ENCODE data around the gene MRPL9.

Gene MRPL9

GRCh38 chr1:151762941-151763921 lies at the start of gene MRPL9:
Gene MRPL9, minus strand, starts transcription at chr1:151763496. Its CDS starts 17 bp downstream, at chr1:151763479.
- Mint-ChIP-seq H3K27ac (peak within 1 kb of the TSS; percentile 91), H3K4me3 (peak within 1 kb of the TSS; percentile 94), H3K36me3 (ENCODE audit: low read depth) (peaks cover 53% of the 10 kb centered on the region)

DNA sequence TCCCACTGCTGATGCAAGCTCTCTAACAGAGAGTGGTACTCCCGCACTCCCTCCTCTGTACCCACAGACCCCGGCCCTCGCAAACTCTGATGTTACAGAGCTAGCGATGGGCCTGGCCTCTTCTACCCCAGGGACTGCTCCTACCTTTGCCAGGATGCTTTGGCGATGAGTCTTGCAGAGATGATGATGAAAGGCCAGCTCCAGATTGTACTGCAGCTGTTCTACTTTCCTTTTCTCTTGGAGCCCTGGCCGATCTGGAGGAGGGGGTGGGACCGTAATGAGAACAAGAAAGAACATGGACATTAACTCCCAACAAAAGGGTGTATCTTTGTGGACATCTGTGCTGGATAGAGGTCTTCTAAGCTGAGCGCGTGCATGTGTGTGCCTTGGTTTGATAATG lies 47.9 kb upstream of the MRPL9 start:
- Mint-ChIP-seq H3K27ac (no peak overlapping the region), H3K4me1 (ENCODE audit: low read depth) (peaks cover 20% of the 10 kb centered on the region), H3K27me3 (no peaks in the 10 kb centered on the region), H3K36me3 (ENCODE audit: low read depth) (no peaks in the 10 kb centered on the region), H3K9me3 (no peaks in the 10 kb centered on the region), H3K4me3 (no peak overlapping the region)
- no peak for DNase-seq

More at GRCh38 chr1:151762941-151763921, at the start of gene MRPL9:
- peak; percentile 92 for DNase-seq
- H3K27me3 Mint-ChIP-seq, result no peaks in the 10 kb centered on the region
- H3K4me1 Mint-ChIP-seq (ENCODE audit: low read depth), result peaks cover 27% of the 10 kb centered on the region
- H3K9me3 Mint-ChIP-seq, result no peaks in the 10 kb centered on the region

- DNase-seq, result no peak
- H3K36me3 Mint-ChIP-seq (ENCODE audit: low read depth), result no peaks in the 10 kb centered on the region
- H3K4me3 Mint-ChIP-seq, result no peak overlapping the region
- H3K27ac Mint-ChIP-seq, result no peak overlapping the region
- no peaks in the 10 kb centered on the region for H3K9me3 Mint-ChIP-seq
- H3K4me1 Mint-ChIP-seq (ENCODE audit: low read depth), result peaks cover 9% of the 10 kb centered on the region
- H3K27me3 Mint-ChIP-seq, result no peaks in the 10 kb centered on the region
These were observed 46.8 kb upstream of the MRPL9 start for GRCh38 chr1:151809985-151810556.

GRCh38 chr1:151809290-151809984 lies 46.1 kb upstream of the MRPL9 start:
- H3K4me1 Mint-ChIP-seq (ENCODE audit: low read depth), result peaks cover 4% of the 10 kb centered on the region
- H3K4me3 Mint-ChIP-seq, result no peak overlapping the region
- no peaks in the 10 kb centered on the region for H3K27me3 Mint-ChIP-seq
- no peak for DNase-seq
- H3K9me3 Mint-ChIP-seq, result no peaks in the 10 kb centered on the region
- no peaks in the 10 kb centered on the region for H3K36me3 Mint-ChIP-seq (ENCODE audit: low read depth)
- no peak overlapping the region for H3K27ac Mint-ChIP-seq

DNA sequence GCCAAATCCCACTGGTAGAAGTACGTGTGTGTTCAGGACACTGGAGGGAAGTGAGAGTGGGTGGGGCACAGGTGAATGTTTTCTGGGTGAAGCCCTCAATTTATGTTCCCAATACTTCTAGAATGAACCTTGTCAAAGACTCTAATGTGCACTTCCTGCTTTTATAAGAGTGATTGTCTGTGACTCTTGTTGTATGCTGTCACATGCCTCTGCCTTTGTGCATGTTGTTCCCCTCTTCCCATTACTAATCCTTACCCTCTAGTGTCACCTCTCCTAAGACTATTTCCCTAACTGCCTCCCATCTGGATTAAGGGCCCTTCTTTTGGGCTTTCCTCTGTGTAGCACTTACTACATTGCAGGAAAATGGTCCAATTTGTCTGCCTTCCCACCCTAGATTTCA lies 44.5 kb upstream of the MRPL9 start:
- Mint-ChIP-seq H3K27me3 (no peaks in the 10 kb centered on the region), H3K4me1 (ENCODE audit: low read depth) (peaks cover 3% of the 10 kb centered on the region), H3K27ac (no peak overlapping the region), H3K9me3 (no peaks in the 10 kb centered on the region), H3K36me3 (ENCODE audit: low read depth) (no peaks in the 10 kb centered on the region), H3K4me3 (no peak overlapping the region)
- no peak for DNase-seq

GRCh38 chr1:151807131-151807530 lies 43.8 kb upstream of the MRPL9 start:
- no peaks in the 10 kb centered on the region for H3K4me1 Mint-ChIP-seq (ENCODE audit: low read depth)
- no peaks in the 10 kb centered on the region for H3K36me3 Mint-ChIP-seq (ENCODE audit: low read depth)
- no peak overlapping the region for H3K27ac Mint-ChIP-seq
- no peak for DNase-seq
- no peak overlapping the region for H3K4me3 Mint-ChIP-seq
- no peaks in the 10 kb centered on the region for H3K9me3 Mint-ChIP-seq
- no peaks in the 10 kb centered on the region for H3K27me3 Mint-ChIP-seq

DNA sequence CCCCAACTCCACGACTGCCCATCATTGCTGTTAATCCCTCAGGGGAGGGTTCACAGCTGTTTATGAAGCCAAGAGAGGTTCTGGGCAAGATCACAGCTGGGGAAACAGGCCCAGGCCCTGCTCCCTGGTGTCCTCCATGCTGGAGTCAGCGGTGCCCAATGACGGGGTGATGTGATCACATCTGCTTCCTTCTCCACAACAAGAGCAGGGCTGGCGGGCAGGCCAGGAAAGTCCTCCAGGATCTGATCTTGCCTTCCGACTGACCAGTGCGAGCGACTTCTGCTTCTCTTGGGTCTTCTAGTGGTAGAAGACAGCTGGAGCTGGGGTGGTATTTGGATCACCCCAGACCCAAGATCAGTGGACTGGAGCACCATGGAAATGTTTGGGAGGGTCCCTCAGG lies 42.9 kb upstream of the MRPL9 start:
- H3K27ac Mint-ChIP-seq, result no peak overlapping the region
- no peaks in the 10 kb centered on the region for H3K4me1 Mint-ChIP-seq (ENCODE audit: low read depth)
- DNase-seq, result no peak
- H3K36me3 Mint-ChIP-seq (ENCODE audit: low read depth), result no peaks in the 10 kb centered on the region
- H3K27me3 Mint-ChIP-seq, result no peaks in the 10 kb centered on the region
- H3K9me3 Mint-ChIP-seq, result no peaks in the 10 kb centered on the region
- no peak overlapping the region for H3K4me3 Mint-ChIP-seq

- Mint-ChIP-seq H3K9me3 (no peaks in the 10 kb centered on the region), H3K4me1 (ENCODE audit: low read depth) (peaks cover 3% of the 10 kb centered on the region), H3K27me3 (no peaks in the 10 kb centered on the region), H3K4me3 (no peak within 1 kb of the TSS), H3K27ac (no peak within 1 kb of the TSS), H3K36me3 (ENCODE audit: low read depth) (no peaks in the 10 kb centered on the region)
- DNase-seq, result no peak
These were observed 41.9 kb upstream of the MRPL9 start, which contains the start of gene LINGO4 for GRCh38 chr1:151805066-151805820. Gene LINGO4, minus strand, starts transcription at chr1:151805419. Its CDS starts 2,715 bp downstream, at chr1:151802704.

DNA sequence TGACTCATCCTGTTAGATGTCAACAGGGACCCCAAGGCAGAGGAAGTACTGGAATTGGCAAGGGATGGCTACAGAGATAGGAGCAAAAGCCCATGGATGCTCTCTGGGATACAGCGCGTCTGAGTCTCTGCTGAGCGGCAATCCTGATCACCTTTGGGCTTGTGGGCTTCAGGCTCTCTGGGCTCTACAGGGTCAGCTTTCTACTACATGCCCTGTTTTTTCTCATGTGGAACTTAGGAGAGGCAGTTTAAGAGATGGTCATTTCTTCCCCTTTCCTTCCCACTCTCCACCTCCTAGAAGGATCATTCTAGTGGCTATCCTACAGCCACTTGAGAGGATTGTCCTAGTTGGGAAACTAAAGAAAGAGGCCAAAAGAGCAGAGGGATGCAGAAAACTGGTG lies 40.6 kb upstream of the MRPL9 start:
- Mint-ChIP-seq H3K27me3 (no peaks in the 10 kb centered on the region), H3K27ac (no peak overlapping the region), H3K4me1 (ENCODE audit: low read depth) (peaks cover 3% of the 10 kb centered on the region)

DNA sequence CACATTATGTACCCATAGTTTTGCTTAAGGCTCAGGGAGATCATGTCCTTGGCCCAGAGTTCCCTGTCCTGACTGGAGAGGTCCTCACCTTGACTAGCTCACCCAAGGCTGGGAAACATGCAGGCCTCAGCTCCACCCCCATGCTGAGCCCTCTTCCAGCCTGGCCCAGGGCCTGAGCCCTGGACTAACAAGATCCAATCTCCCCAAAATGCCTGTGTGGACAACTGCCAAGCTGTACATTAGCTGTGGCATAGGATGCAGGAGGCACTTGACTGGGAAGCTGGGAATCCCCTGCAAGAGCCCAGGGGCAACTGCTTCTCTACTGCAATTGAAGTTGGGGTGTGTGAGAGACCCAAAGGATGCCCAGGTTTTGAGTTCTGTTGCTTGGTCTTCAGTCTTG lies 39.9 kb upstream of the MRPL9 start:
- Mint-ChIP-seq H3K4me1 (ENCODE audit: low read depth) (peaks cover 3% of the 10 kb centered on the region), H3K4me3 (no peak overlapping the region), H3K27ac (no peak overlapping the region), H3K27me3 (no peaks in the 10 kb centered on the region), H3K36me3 (ENCODE audit: low read depth) (no peaks in the 10 kb centered on the region), H3K9me3 (no peaks in the 10 kb centered on the region)
- no peak for DNase-seq

More for the DNA sequence above, 40.6 kb upstream of the MRPL9 start:
- H3K9me3 Mint-ChIP-seq, result no peaks in the 10 kb centered on the region
- no peak for DNase-seq
- no peaks in the 10 kb centered on the region for H3K36me3 Mint-ChIP-seq (ENCODE audit: low read depth)
- H3K4me3 Mint-ChIP-seq, result no peak overlapping the region

GRCh38 chr1:151802372-151802771 lies 39.1 kb upstream of the MRPL9 start:
- H3K36me3 Mint-ChIP-seq (ENCODE audit: low read depth), result no peaks in the 10 kb centered on the region
- peaks cover 3% of the 10 kb centered on the region for H3K4me1 Mint-ChIP-seq (ENCODE audit: low read depth)
- H3K4me3 Mint-ChIP-seq, result no peak overlapping the region
- DNase-seq, result no peak
- no peaks in the 10 kb centered on the region for H3K27me3 Mint-ChIP-seq
- H3K9me3 Mint-ChIP-seq, result no peaks in the 10 kb centered on the region
- H3K27ac Mint-ChIP-seq, result no peak overlapping the region

- Mint-ChIP-seq H3K27ac (no peak overlapping the region), H3K36me3 (ENCODE audit: low read depth) (no peaks in the 10 kb centered on the region), H3K4me1 (ENCODE audit: low read depth) (peaks cover 3% of the 10 kb centered on the region), H3K4me3 (no peak overlapping the region), H3K27me3 (no peaks in the 10 kb centered on the region), H3K9me3 (no peaks in the 10 kb centered on the region)
- DNase-seq, result no peak
These were observed 38.5 kb upstream of the MRPL9 start for GRCh38 chr1:151801846-151802245.

DNA sequence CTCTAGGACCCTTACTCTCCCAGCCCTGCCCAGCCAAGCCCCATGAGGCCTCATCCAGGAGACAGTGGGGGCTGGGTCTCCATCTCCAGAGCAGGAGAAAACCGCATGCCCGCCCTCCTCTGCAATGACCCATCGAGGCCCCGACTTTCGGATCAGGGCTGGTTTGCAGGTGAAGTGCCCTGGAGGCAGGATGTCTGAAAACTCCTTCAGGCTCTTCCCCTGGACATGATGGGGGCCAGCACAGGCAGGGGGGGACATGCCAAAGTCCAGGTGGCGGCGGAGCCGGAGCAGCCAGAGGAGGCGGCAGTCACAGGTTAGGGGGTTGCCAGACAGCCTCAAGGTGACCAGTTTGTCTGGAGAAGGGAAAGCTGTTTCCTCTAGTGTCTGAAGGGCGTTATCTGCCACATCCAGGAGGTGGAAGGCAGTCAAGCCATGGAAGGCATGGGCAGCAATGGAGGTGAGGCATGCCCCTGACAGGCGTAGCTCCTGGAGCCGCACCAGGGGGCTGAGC lies 38.1 kb upstream of the MRPL9 start:
- no peaks in the 10 kb centered on the region for H3K27me3 Mint-ChIP-seq
- no peak overlapping the region for H3K27ac Mint-ChIP-seq

GRCh38 chr1:151800830-151801229 lies 37.5 kb upstream of the MRPL9 start:
- Mint-ChIP-seq H3K9me3 (no peaks in the 10 kb centered on the region), H3K36me3 (ENCODE audit: low read depth) (no peaks in the 10 kb centered on the region), H3K27me3 (no peaks in the 10 kb centered on the region), H3K4me1 (ENCODE audit: low read depth) (peaks cover 3% of the 10 kb centered on the region), H3K4me3 (no peak overlapping the region), H3K27ac (no peak overlapping the region)
- no peak for DNase-seq

More for the DNA sequence above, 38.1 kb upstream of the MRPL9 start:
- Mint-ChIP-seq H3K9me3 (no peaks in the 10 kb centered on the region), H3K4me1 (ENCODE audit: low read depth) (peaks cover 3% of the 10 kb centered on the region), H3K4me3 (no peak overlapping the region), H3K36me3 (ENCODE audit: low read depth) (no peaks in the 10 kb centered on the region)
- no peak for DNase-seq
